HG03354 (cell line): ENCODE measurements around the gene PLSCR3.

Experiments
- ATAC-seq: cut with Tn5 transposase; IDR thresholded peaks from one replicate; pipeline ENCODE4 v1.9.1; 2021; ENCODE audit warnings: mild to moderate bottlenecking; ENCODE audit not compliant: unreplicated experiment, poor library complexity, severe bottlenecking

The PLSCR3 gene

GRCh38 chr17:7354262-7354843, 40.0 kb downstream of the PLSCR3 start:
- no peak for ATAC-seq

- ATAC-seq: no peak
Measured at GRCh38 chr17:7352910-7353635, 41.3 kb downstream of the PLSCR3 start.

GRCh38 chr17:7352503-7352889, 41.8 kb downstream of the PLSCR3 start:
- ATAC-seq: no peak

GRCh38 chr17:7351665-7352502, 42.4 kb downstream of the PLSCR3 start, which contains the start of gene KCTD11:
Gene KCTD11, plus strand, starts transcription at chr17:7352162.
- peak; percentile 66 for ATAC-seq

GRCh38 chr17:7348478-7349242, 45.7 kb downstream of the PLSCR3 start:
- ATAC-seq: no peak

GRCh38 chr17:7347630-7348477, 46.5 kb downstream of the PLSCR3 start:
- no peak for ATAC-seq

GRCh38 chr17:7346761-7347614, 47.3 kb downstream of the PLSCR3 start:
- no peak for ATAC-seq

- ATAC-seq: no peak
Measured at GRCh38 chr17:7343250-7343649, 51.1 kb downstream of the PLSCR3 start.

- ATAC-seq: no peak
Measured at GRCh38 chr17:7341842-7342241, 52.5 kb downstream of the PLSCR3 start.

GRCh38 chr17:7340179-7340578, 54.1 kb downstream of the PLSCR3 start:
- no peak for ATAC-seq
